ENCODE data around the gene CAMK2G.

The CAMK2G gene

DNA sequence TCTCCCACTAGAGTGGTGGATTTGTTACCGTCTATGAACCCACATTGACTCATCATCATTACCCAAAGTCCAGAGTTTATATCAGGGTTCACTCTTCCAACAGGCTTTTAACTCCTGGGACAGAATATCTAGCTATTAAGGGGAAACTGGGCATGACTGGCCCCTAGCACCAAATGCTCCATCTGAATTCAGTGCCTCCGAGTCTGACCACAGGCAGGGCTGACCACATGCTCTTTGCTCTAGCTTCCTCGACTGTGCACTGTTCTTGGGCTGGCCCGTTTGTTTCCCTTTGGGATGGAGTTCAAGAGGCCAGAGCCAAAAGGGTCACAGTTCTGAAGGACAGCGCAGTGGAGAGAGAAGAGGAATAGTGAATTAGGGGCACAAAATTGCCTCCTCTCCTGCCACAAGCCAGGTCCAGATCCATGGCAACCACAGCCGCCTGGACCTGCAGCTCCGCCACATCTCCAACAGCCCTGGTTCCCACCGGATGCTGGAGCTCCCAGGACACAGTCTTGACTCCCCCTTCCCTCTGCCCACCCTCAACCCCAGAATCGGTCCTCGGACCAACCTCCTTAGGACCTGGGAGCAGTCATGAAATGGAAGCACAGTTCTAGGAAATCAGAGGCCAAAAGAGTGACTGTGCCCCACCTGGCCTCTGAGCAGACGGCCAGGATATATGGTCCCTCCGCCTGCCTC, 16.2 kb downstream of the CAMK2G start:
- Histone ChIP-seq H2BK12ac (ENCODE audit: low read length) (no peak overlapping the region), H3K4me1 (ENCODE audit: control insufficient read depth in 2 of 2, insufficient read depth in 1 of 2, low read depth in 1 of 2, low read length in 2 of 2) (peaks cover 0 to 3% of the 10 kb centered on the region in 2 donors), H2AFZ (ENCODE audit: low read length) (no peak overlapping the region), H3K4me2 (ENCODE audit: insufficient read depth, low read length, poor library complexity, severe bottlenecking) (no peak overlapping the region), H2BK120ac (ENCODE audit: low read depth, low read length) (no peak overlapping the region), H2BK15ac (ENCODE audit: low read length) (no peak overlapping the region), H3K14ac (ENCODE audit: low read length) (no peak overlapping the region), H3K9ac (ENCODE audit: low read depth, low read length, poor library complexity) (no peak overlapping the region), H2BK5ac (ENCODE audit: low read length) (no peak overlapping the region), H2AK5ac (ENCODE audit: low read depth, low read length) (no peak overlapping the region), H3K4me3 (ENCODE audit: low read length in 2 of 2) (no peak overlapping the region), H3K18ac (ENCODE audit: low read length) (no peak overlapping the region), H3K27me3 (ENCODE audit: control insufficient read depth in 3 of 3, insufficient read depth in 3 of 3, low read depth in 1 of 3, low read length in 3 of 3) (no peaks in the 10 kb centered on the region), H3K79me1 (ENCODE audit: low read depth, low read length) (peaks cover 7% of the 10 kb centered on the region), H3K9me3 (replicated peaks in 1 of 2; ENCODE audit: control insufficient read depth in 2 of 2, insufficient read depth in 1 of 2, low read depth in 1 of 2, low read length in 2 of 2) (no peaks in the 10 kb centered on the region), H3K27ac (replicated peaks; ENCODE audit: low read length) (no peak overlapping the region), H3K4ac (ENCODE audit: low read length) (no peak overlapping the region), H3K23ac (ENCODE audit: low read depth, low read length, poor library complexity) (no peak overlapping the region), H3K36me3 (replicated peaks in 1 of 2; ENCODE audit: control insufficient read depth in 2 of 2, insufficient read depth in 2 of 2, low read length in 2 of 2) (peaks cover 20 to 53% of the 10 kb centered on the region in 2 donors), H4K91ac (ENCODE audit: low read depth, low read length, poor library complexity) (no peak overlapping the region), H4K8ac (ENCODE audit: low read depth, low read length) (no peak overlapping the region)
- DNase-seq (ENCODE audit: low spot score): no peak
- WGBS, 2 donors (ENCODE audit: extremely low coverage in 2 of 2, insufficient read length in 2 of 2, insufficient replicate concordance in 1 of 2): no CpG with 5 or more reads among the region's 12 CpGs

DNA sequence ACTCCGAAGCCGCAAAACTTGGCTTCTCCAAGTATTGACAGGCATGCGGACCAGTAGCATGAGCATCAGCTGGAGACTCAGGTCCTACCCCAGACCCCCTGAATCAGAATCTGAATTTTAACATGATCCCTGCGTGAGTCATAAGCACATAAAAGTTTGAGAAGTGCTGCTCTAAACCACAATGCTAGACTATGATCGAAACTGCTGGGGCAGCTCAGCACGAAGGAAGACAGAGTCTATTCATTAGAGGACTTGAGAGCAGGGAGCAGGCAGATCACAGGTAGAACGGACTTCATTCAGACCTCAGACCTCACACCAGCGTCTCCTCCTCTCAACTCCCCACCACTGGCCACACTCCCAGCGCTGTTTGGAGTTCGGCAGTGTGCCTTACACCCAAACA, 16.9 kb downstream of the CAMK2G start:
- Histone ChIP-seq H3K4me1 (ENCODE audit: control insufficient read depth in 2 of 2, insufficient read depth in 1 of 2, low read depth in 1 of 2, low read length in 2 of 2) (peaks cover 0 to 5% of the 10 kb centered on the region in 2 donors), H4K91ac (ENCODE audit: low read depth, low read length, poor library complexity) (no peak overlapping the region), H2BK15ac (ENCODE audit: low read length) (no peak overlapping the region), H2BK120ac (ENCODE audit: low read depth, low read length) (no peak overlapping the region), H3K79me1 (ENCODE audit: low read depth, low read length) (peaks cover 5% of the 10 kb centered on the region), H3K18ac (ENCODE audit: low read length) (no peak overlapping the region), H2AK5ac (ENCODE audit: low read depth, low read length) (no peak overlapping the region), H3K23ac (ENCODE audit: low read depth, low read length, poor library complexity) (peak overlapping the region; percentile 18), H3K9me3 (replicated peaks in 1 of 2; ENCODE audit: control insufficient read depth in 2 of 2, insufficient read depth in 1 of 2, low read depth in 1 of 2, low read length in 2 of 2) (no peaks in the 10 kb centered on the region), H3K27me3 (ENCODE audit: control insufficient read depth in 3 of 3, insufficient read depth in 3 of 3, low read depth in 1 of 3, low read length in 3 of 3) (no peaks in the 10 kb centered on the region), H3K27ac (replicated peaks; ENCODE audit: low read length) (no peak overlapping the region), H2BK12ac (ENCODE audit: low read length) (no peak overlapping the region), H3K36me3 (replicated peaks in 1 of 2; ENCODE audit: control insufficient read depth in 2 of 2, insufficient read depth in 2 of 2, low read length in 2 of 2) (peaks cover 20 to 60% of the 10 kb centered on the region in 2 donors), H3K4me2 (ENCODE audit: insufficient read depth, low read length, poor library complexity, severe bottlenecking) (no peak overlapping the region), H3K9ac (ENCODE audit: low read depth, low read length, poor library complexity) (no peak overlapping the region), H2BK5ac (ENCODE audit: low read length) (no peak overlapping the region), H3K4ac (ENCODE audit: low read length) (no peak overlapping the region), H3K14ac (ENCODE audit: low read length) (no peak overlapping the region), H3K4me3 (ENCODE audit: low read length in 2 of 2) (no peak overlapping the region), H2AFZ (ENCODE audit: low read length) (no peak overlapping the region), H4K8ac (ENCODE audit: low read depth, low read length) (no peak overlapping the region)
- DNase-seq (ENCODE audit: low spot score): no peak
- WGBS, 2 donors (ENCODE audit: extremely low coverage in 2 of 2, insufficient read length in 2 of 2, insufficient replicate concordance in 1 of 2): no CpG with 5 or more reads among the region's 10 CpGs

DNA sequence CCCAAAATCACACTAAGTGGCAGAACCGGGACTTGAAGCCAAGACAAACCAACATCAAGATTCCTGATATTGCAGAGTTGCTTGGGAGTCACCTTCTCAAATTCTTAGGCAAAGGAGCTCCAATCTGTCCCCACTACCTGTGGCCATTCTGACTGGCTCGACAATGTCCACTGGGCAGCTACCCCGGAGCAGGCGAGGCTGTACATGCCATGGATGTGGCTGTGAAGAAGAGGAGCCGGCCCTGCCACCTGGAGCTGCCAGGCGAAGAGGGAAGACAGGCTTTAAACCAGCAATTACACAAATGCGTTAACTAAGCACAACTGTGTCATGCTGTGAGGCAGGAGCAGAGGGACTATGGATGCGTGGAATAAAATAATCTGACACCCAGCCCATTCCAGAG, 18.1 kb downstream of the CAMK2G start:
- no peak overlapping the region for H2BK120ac ChIP-seq (ENCODE audit: low read depth, low read length)
- H3K27me3 ChIP-seq (ENCODE audit: control insufficient read depth in 3 of 3, insufficient read depth in 3 of 3, low read depth in 1 of 3, low read length in 3 of 3): no peaks in the 10 kb centered on the region
- H2AK5ac ChIP-seq (ENCODE audit: low read depth, low read length): no peak overlapping the region
- H3K4me2 ChIP-seq (ENCODE audit: insufficient read depth, low read length, poor library complexity, severe bottlenecking): no peak overlapping the region
- H3K9me3 ChIP-seq (replicated peaks in 1 of 2; ENCODE audit: control insufficient read depth in 2 of 2, insufficient read depth in 1 of 2, low read depth in 1 of 2, low read length in 2 of 2): no peaks in the 10 kb centered on the region
- peaks cover 5% of the 10 kb centered on the region for H3K79me1 ChIP-seq (ENCODE audit: low read depth, low read length)
- no peak overlapping the region for H3K4me3 ChIP-seq (ENCODE audit: low read length in 2 of 2)
- WGBS, 2 donors (ENCODE audit: extremely low coverage in 2 of 2, insufficient read length in 2 of 2, insufficient replicate concordance in 1 of 2): no CpG with 5 or more reads among the region's 8 CpGs
- no peak for DNase-seq (ENCODE audit: low spot score)
- H2AFZ ChIP-seq (ENCODE audit: low read length): no peak overlapping the region
- H4K8ac ChIP-seq (ENCODE audit: low read depth, low read length): no peak overlapping the region
- no peak overlapping the region for H3K14ac ChIP-seq (ENCODE audit: low read length)
- H3K9ac ChIP-seq (ENCODE audit: low read depth, low read length, poor library complexity): no peak overlapping the region
- peaks cover 20 to 63% of the 10 kb centered on the region in 2 donors for H3K36me3 ChIP-seq (replicated peaks in 1 of 2; ENCODE audit: control insufficient read depth in 2 of 2, insufficient read depth in 2 of 2, low read length in 2 of 2)
- H2BK5ac ChIP-seq (ENCODE audit: low read length): no peak overlapping the region
- H2BK15ac ChIP-seq (ENCODE audit: low read length): no peak overlapping the region
- no peak overlapping the region for H2BK12ac ChIP-seq (ENCODE audit: low read length)
- no peak overlapping the region for H3K18ac ChIP-seq (ENCODE audit: low read length)
- H3K4me1 ChIP-seq (ENCODE audit: control insufficient read depth in 2 of 2, insufficient read depth in 1 of 2, low read depth in 1 of 2, low read length in 2 of 2): peaks cover 0 to 5% of the 10 kb centered on the region in 2 donors
- H3K4ac ChIP-seq (ENCODE audit: low read length): no peak overlapping the region
- no peak overlapping the region for H3K23ac ChIP-seq (ENCODE audit: low read depth, low read length, poor library complexity)
- no peak overlapping the region for H3K27ac ChIP-seq (replicated peaks; ENCODE audit: low read length)
- no peak overlapping the region for H4K91ac ChIP-seq (ENCODE audit: low read depth, low read length, poor library complexity)

DNA sequence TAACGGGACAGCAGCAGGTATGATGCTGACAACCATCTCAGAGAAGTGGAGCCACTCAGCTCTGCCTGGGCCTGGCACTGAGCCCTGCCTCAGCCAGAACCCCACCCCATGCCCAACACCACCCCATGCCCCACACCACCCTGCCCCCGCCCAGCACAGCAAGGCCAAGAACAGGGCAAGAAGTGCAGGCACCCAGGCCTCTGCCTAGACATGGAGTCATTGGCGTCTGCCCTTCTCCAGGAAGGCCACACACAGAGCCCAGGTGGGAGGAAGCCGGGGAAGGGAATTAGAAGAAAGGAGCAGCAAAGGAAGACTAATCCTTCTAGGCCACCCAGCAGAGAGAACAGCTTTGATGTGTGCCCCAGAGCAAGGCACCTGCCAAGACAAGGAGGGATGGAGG, 18.9 kb downstream of the CAMK2G start:
- no peak overlapping the region for H3K4ac ChIP-seq (ENCODE audit: low read length)
- H2BK5ac ChIP-seq (ENCODE audit: low read length): no peak overlapping the region
- H2BK15ac ChIP-seq (ENCODE audit: low read length): no peak overlapping the region
- H3K27me3 ChIP-seq (ENCODE audit: control insufficient read depth in 3 of 3, insufficient read depth in 3 of 3, low read depth in 1 of 3, low read length in 3 of 3): no peaks in the 10 kb centered on the region
- no peak overlapping the region for H2AFZ ChIP-seq (ENCODE audit: low read length)
- peaks cover 15 to 56% of the 10 kb centered on the region in 2 donors for H3K36me3 ChIP-seq (replicated peaks in 1 of 2; ENCODE audit: control insufficient read depth in 2 of 2, insufficient read depth in 2 of 2, low read length in 2 of 2)
- DNase-seq (ENCODE audit: low spot score): no peak
- no peak overlapping the region for H2AK5ac ChIP-seq (ENCODE audit: low read depth, low read length)
- no peak overlapping the region for H3K9ac ChIP-seq (ENCODE audit: low read depth, low read length, poor library complexity)
- whole genome bisulfite sequencing, 2 donors (ENCODE audit: extremely low coverage in 2 of 2, insufficient read length in 2 of 2, insufficient replicate concordance in 1 of 2): no CpG with 5 or more reads among the region's 4 CpGs
- H3K4me3 ChIP-seq (ENCODE audit: low read length in 2 of 2): no peak overlapping the region
- no peak overlapping the region for H3K14ac ChIP-seq (ENCODE audit: low read length)
- H4K8ac ChIP-seq (ENCODE audit: low read depth, low read length): no peak overlapping the region
- H3K79me1 ChIP-seq (ENCODE audit: low read depth, low read length): peaks cover 5% of the 10 kb centered on the region
- H3K23ac ChIP-seq (ENCODE audit: low read depth, low read length, poor library complexity): no peak overlapping the region
- no peak overlapping the region for H4K91ac ChIP-seq (ENCODE audit: low read depth, low read length, poor library complexity)
- no peak overlapping the region for H2BK12ac ChIP-seq (ENCODE audit: low read length)
- no peak overlapping the region for H2BK120ac ChIP-seq (ENCODE audit: low read depth, low read length)
- no peak overlapping the region for H3K18ac ChIP-seq (ENCODE audit: low read length)
- H3K4me2 ChIP-seq (ENCODE audit: insufficient read depth, low read length, poor library complexity, severe bottlenecking): no peak overlapping the region
- H3K27ac ChIP-seq (replicated peaks; ENCODE audit: low read length): no peak overlapping the region
- H3K9me3 ChIP-seq (replicated peaks in 1 of 2; ENCODE audit: control insufficient read depth in 2 of 2, insufficient read depth in 1 of 2, low read depth in 1 of 2, low read length in 2 of 2): no peaks in the 10 kb centered on the region
- peaks cover 0 to 7% of the 10 kb centered on the region in 2 donors for H3K4me1 ChIP-seq (ENCODE audit: control insufficient read depth in 2 of 2, insufficient read depth in 1 of 2, low read depth in 1 of 2, low read length in 2 of 2)

Measured in neuronal stem cell (in vitro differentiated cells).